GM10248 (cell line): ENCODE results near the gene DNAL4.

Source experiments
- CTCF ChIA-PET: fragments of 300-600 bp; sonication (Branson Sonifier 250); formaldehyde crosslinking; extraction: SDS; loops from one replicate; lab custom pipeline; 2021; ENCODE audit warnings: antibody characterized with exemption; lab: Yijun Ruan, JAX
- POLR2A ChIA-PET: fragments of 350-650 bp; sonication (Branson Sonifier 250); formaldehyde crosslinking; extraction: SDS; loops from one replicate; lab custom pipeline; 2020; ENCODE audit warnings: antibody characterized with exemption; lab: Yijun Ruan, JAX
- DNase-seq: peaks from one replicate; pipeline ENCODE4 v3.0.0; 2012; ENCODE audit errors: extremely low spot score
- CTCF ChIP-seq: IDR thresholded peaks from 2 replicates; pipeline ENCODE4 v1.5.1; 2012; ENCODE audit warnings: mild to moderate bottlenecking, low read depth; ENCODE audit errors: extremely low read depth, missing control alignments, control extremely low read depth

The DNAL4 gene

GRCh38 chr22:38740116-38740723 lies 53.7 kb downstream of the DNAL4 start:
- TF ChIP-seq CTCF: no peak
- DNase-seq: no peak
- ChIA-PET CTCF (interaction anchor here (1.2 to 2.3 kb wide), 3 partner anchors 12 to 15 kb away, joined by 3 to 8 read pairs (median 3); no protein-coding TSS in a partner anchor), POLR2A (no interaction called here)

- no peak for TF ChIP-seq CTCF
- ChIA-PET CTCF (interaction anchor here (1.3 to 2.3 kb wide), 2 partner anchors 12 to 14 kb away, joined by 3 to 8 read pairs; no protein-coding TSS in a partner anchor), POLR2A (no interaction called here)
- DNase-seq: no peak
These were observed 54.5 kb downstream of the DNAL4 start for GRCh38 chr22:38739300-38740055.

- ChIA-PET CTCF (interaction anchor here (7.4 kb wide), 1 partner anchor 15 kb away, joined by 70 read pairs; no protein-coding TSS in a partner anchor), POLR2A (no interaction called here)
- no peak for TF ChIP-seq CTCF
- no peak for DNase-seq
These were observed 55.4 kb downstream of the DNAL4 start for GRCh38 chr22:38738475-38739070.

- POLR2A ChIA-PET: no interaction called here
- no peak for DNase-seq
- CTCF ChIA-PET: interaction anchor here (1.7 to 7.4 kb wide), 2 partner anchors 8 to 13 kb away, joined by 6 to 70 read pairs; no protein-coding TSS in a partner anchor
- no peak for TF ChIP-seq CTCF
These were observed 56.5 kb downstream of the DNAL4 start for GRCh38 chr22:38737302-38738060.

GRCh38 chr22:38736257-38736570 lies 57.7 kb downstream of the DNAL4 start:
- no peak for TF ChIP-seq CTCF
- CTCF ChIA-PET: interaction anchor here (0.6 to 7.4 kb wide), 3 partner anchors 10 to 353 kb away, joined by 4 to 70 read pairs (median 6); no protein-coding TSS in a partner anchor
- no peak for DNase-seq
- POLR2A ChIA-PET: no interaction called here
